Measurements from ENCODE around the gene OOSP4B. TPM values are rescaled to one million over a fixed set of nuclear protein-coding genes. Genes with fewer than 3 reads are reported as not detected.
"Not testable (repeated sequence)": the region's sequence is repeated elsewhere in the genome, so short reads cannot be mapped to it uniquely, and the experiment has no call there.

Gene OOSP4B
- total RNA-seq, 1 donor from 2014 or later: not detected

- no peak for DNase-seq (ENCODE audit: low spot score)
Observed at GRCh38 chr11:60059521-60060240, 42.7 kb downstream of the OOSP4B start.

GRCh38 chr11:60064111-60064510, 47.1 kb downstream of the OOSP4B start:
- DNase-seq (ENCODE audit: low spot score): no peak

GRCh38 chr11:60065801-60066200, 48.8 kb downstream of the OOSP4B start:
- no peak for DNase-seq (ENCODE audit: low spot score)

- DNase-seq (ENCODE audit: low spot score): no peak
Observed at GRCh38 chr11:60069450-60069849, 52.5 kb downstream of the OOSP4B start.

GRCh38 chr11:60071644-60072043, 54.7 kb downstream of the OOSP4B start:
- not testable (repeated sequence) for DNase-seq (ENCODE audit: low spot score)

GRCh38 chr11:60077216-60077817, 60.3 kb downstream of the OOSP4B start:
- DNase-seq (ENCODE audit: low spot score): no peak

- no peak for DNase-seq (ENCODE audit: low spot score)
Observed at GRCh38 chr11:60077981-60078380, 61.0 kb downstream of the OOSP4B start.

GRCh38 chr11:60078745-60079144, 61.8 kb downstream of the OOSP4B start:
- no peak for DNase-seq (ENCODE audit: low spot score)

- no peak for DNase-seq (ENCODE audit: low spot score)
Observed at GRCh38 chr11:60080535-60080934, 63.6 kb downstream of the OOSP4B start.

Other genes with a start within 250 kb of the OOSP4B start
- 39.5 TPM for gene MRPL16, start 206.4 kb upstream of the OOSP4B start, total RNA-seq
- not detected for gene CBLIF, start 171.7 kb upstream of the OOSP4B start, total RNA-seq
- gene TCN1, start 150.7 kb upstream of the OOSP4B start, total RNA-seq: not detected
- not detected for gene OOSP3, start 138.4 kb upstream of the OOSP4B start, total RNA-seq
- not detected for gene OOSP1, start 78.7 kb upstream of the OOSP4B start, total RNA-seq
- gene OOSP4A, start 53.1 kb upstream of the OOSP4B start, total RNA-seq: not detected
- gene OOSP2, start 23.2 kb downstream of the OOSP4B start, total RNA-seq: not detected
- gene MS4A3, start 39.5 kb downstream of the OOSP4B start, total RNA-seq: not detected
- gene MS4A2, start 71.5 kb downstream of the OOSP4B start, total RNA-seq: 1.1 TPM
- gene MS4A6A, start 165.9 kb downstream of the OOSP4B start, total RNA-seq: 196 TPM
- gene MS4A4E, start 226.0 kb downstream of the OOSP4B start, total RNA-seq: 3.2 TPM

Data from mesenteric fat pad (tissue), 1 donor.